ENCODE data around the gene RPRD1A. TPM values are rescaled to one million over a fixed set of nuclear protein-coding genes. Genes with fewer than 3 reads are reported as not detected.

The RPRD1A gene
- total and polyA plus RNA-seq, 9 of the 15 experiments (the other 6 are each of a cell fraction or from before 2014, with no cell fraction given): 30.2 to 142 (median 66.0) TPM

DNA sequence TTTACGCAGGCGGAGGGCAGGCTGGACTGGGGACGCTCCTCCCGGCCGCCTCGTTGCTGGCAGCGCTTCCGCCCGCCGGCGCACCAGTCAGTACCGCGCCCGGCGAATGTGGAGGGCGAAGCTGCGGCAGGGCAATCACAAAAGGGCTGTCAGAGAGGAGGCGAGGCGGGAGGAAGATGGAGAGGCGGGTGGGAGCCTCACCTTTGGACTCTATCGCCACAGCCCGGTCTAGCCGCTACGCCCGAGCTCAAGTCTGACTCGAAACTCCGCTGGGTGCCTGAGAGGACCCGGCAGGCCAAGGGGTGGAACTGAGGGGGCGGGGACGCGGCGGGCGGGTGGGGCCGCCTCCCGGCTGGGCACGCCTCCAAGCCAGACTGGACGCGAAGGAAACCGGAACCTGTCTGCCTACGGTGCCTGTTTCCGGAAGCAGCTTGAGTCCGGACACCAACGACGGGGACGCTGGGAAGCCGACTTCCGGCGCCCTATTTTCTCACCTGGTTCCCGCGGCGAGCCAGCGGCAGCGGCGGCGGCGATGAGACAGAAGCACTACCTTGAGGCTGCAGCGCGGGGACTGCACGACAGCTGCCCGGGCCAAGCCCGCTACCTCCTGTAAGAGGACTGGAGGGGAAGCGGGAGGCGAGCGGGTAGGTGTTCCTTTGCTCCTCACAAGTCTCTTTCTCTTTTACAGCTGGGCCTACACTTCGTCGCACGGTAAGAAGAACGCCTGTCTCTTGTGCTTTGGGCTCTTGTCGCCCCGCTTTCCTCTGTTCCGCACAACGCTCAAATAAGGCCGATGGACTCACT lies 95.0 kb downstream of the RPRD1A start, which contains the start of gene RMP24 (continued):
- no peak for TF ChIP-seq ZNF354B (CRISPR knock-in tag; IDR thresholded peaks at IDR 0.05)
- TF ChIP-seq, protein P1, sequence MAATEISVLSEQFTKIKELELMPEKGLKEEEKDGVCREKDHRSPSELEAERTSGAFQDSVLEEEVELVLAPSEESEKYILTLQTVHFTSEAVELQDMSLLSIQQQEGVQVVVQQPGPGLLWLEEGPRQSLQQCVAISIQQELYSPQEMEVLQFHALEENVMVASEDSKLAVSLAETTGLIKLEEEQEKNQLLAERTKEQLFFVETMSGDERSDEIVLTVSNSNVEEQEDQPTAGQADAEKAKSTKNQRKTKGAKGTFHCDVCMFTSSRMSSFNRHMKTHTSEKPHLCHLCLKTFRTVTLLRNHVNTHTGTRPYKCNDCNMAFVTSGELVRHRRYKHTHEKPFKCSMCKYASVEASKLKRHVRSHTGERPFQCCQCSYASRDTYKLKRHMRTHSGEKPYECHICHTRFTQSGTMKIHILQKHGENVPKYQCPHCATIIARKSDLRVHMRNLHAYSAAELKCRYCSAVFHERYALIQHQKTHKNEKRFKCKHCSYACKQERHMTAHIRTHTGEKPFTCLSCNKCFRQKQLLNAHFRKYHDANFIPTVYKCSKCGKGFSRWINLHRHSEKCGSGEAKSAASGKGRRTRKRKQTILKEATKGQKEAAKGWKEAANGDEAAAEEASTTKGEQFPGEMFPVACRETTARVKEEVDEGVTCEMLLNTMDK (IDR thresholded peaks at IDR 0.05; ENCODE audit: borderline replicate concordance, insufficient read depth, low read depth, low read length, poor library complexity, severe bottlenecking): no peak
- TF ChIP-seq SIX5 (IDR thresholded peaks at IDR 0.05; ENCODE audit: borderline replicate concordance in 1 of 2, insufficient read depth in 1 of 2, low read depth in 1 of 2, low read length in 2 of 2): peak; percentile 44 to 50; a peak in 2 of 4 replicates
- TF ChIP-seq, protein P2, sequence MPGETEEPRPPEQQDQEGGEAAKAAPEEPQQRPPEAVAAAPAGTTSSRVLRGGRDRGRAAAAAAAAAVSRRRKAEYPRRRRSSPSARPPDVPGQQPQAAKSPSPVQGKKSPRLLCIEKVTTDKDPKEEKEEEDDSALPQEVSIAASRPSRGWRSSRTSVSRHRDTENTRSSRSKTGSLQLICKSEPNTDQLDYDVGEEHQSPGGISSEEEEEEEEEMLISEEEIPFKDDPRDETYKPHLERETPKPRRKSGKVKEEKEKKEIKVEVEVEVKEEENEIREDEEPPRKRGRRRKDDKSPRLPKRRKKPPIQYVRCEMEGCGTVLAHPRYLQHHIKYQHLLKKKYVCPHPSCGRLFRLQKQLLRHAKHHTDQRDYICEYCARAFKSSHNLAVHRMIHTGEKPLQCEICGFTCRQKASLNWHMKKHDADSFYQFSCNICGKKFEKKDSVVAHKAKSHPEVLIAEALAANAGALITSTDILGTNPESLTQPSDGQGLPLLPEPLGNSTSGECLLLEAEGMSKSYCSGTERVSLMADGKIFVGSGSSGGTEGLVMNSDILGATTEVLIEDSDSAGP (CRISPR knock-in tag; IDR thresholded peaks at IDR 0.05): no peak
- TF ChIP-seq FOXM1 (IDR thresholded peaks at IDR 0.05; ENCODE audit: low read depth): no peak
- no peak for TF ChIP-seq FOXM1 (CRISPR knock-in tag; IDR thresholded peaks at IDR 0.05; ENCODE audit: low read depth)
- TF ChIP-seq POLR2G (IDR thresholded peaks at IDR 0.05; ENCODE audit: low read depth, low read length): peak; percentile 96
- TF ChIP-seq NFRKB (IDR thresholded peaks at IDR 0.05; ENCODE audit: low read depth): peak; percentile 23; the same call in 1 of the 2 replicates
- no peak for TF ChIP-seq DNMT1 (IDR thresholded peaks at IDR 0.05)
- TF ChIP-seq FOXK1 (CRISPR knock-in tag; IDR thresholded peaks at IDR 0.05; ENCODE audit: borderline replicate concordance): no peak
- TF ChIP-seq GABPB1 (CRISPR knock-in tag; IDR thresholded peaks at IDR 0.05): peak; percentile 99
- TF ChIP-seq TRIM24 (IDR thresholded peaks at IDR 0.05): peak in 1 of 2 experiments; percentile 99; a peak in 2 of 4 replicates
- no peak for TF ChIP-seq SMAD3 (CRISPR knock-in tag; conservative IDR thresholded peaks at IDR 0.05)
- no peak for TF ChIP-seq MEIS2 (IDR thresholded peaks at IDR 0.05; ENCODE audit: partially characterized antibody)
- no peak for TF ChIP-seq ESRRA (IDR thresholded peaks at IDR 0.05; ENCODE audit: borderline replicate concordance, low read depth)
- peak; percentile 96 for TF ChIP-seq RBBP5 (IDR thresholded peaks at IDR 0.05; ENCODE audit: borderline replicate concordance, insufficient read depth, low read length, poor library complexity, severe bottlenecking)
- TF ChIP-seq ELF2 (CRISPR knock-in tag; IDR thresholded peaks at IDR 0.05): 0 out of 2 replicates have a peak, but pooled peaks have one; percentile 57
- TF ChIP-seq, protein P3, sequence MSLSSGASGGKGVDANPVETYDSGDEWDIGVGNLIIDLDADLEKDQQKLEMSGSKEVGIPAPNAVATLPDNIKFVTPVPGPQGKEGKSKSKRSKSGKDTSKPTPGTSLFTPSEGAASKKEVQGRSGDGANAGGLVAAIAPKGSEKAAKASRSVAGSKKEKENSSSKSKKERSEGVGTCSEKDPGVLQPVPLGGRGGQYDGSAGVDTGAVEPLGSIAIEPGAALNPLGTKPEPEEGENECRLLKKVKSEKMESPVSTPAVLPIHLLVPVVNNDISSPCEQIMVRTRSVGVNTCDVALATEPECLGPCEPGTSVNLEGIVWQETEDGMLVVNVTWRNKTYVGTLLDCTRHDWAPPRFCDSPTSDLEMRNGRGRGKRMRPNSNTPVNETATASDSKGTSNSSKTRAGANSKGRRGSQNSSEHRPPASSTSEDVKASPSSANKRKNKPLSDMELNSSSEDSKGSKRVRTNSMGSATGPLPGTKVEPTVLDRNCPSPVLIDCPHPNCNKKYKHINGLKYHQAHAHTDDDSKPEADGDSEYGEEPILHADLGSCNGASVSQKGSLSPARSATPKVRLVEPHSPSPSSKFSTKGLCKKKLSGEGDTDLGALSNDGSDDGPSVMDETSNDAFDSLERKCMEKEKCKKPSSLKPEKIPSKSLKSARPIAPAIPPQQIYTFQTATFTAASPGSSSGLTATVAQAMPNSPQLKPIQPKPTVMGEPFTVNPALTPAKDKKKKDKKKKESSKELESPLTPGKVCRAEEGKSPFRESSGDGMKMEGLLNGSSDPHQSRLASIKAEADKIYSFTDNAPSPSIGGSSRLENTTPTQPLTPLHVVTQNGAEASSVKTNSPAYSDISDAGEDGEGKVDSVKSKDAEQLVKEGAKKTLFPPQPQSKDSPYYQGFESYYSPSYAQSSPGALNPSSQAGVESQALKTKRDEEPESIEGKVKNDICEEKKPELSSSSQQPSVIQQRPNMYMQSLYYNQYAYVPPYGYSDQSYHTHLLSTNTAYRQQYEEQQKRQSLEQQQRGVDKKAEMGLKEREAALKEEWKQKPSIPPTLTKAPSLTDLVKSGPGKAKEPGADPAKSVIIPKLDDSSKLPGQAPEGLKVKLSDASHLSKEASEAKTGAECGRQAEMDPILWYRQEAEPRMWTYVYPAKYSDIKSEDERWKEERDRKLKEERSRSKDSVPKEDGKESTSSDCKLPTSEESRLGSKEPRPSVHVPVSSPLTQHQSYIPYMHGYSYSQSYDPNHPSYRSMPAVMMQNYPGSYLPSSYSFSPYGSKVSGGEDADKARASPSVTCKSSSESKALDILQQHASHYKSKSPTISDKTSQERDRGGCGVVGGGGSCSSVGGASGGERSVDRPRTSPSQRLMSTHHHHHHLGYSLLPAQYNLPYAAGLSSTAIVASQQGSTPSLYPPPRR (CRISPR knock-in tag; IDR thresholded peaks at IDR 0.05; ENCODE audit: borderline replicate concordance): peak; percentile 25; the same call in 1 of the 2 replicates
- 0 out of 2 replicates have a peak, but pooled peaks have one; percentile 41 for TF ChIP-seq ATF7 (IDR thresholded peaks at IDR 0.05)
